Forelimb muscle (tissue), 1 donor: Measurements from ENCODE around the gene SH3TC1. TPM values are rescaled to one million over a fixed set of nuclear protein-coding genes. Genes with fewer than 3 reads are reported as not detected.

Experiments used
- DNase-seq: peaks from one replicate; pipeline ENCODE4 v3.0.0-alpha.2; 2013; ENCODE audit warnings: low read depth
- polyA plus RNA-seq: library from polyadenylated mRNA; unstranded; fragments of 120-200 nt; gene quantifications from one replicate; pipeline ENCODE4 v1.2.1, GENCODE V29; 2013; ENCODE audit not compliant: insufficient read length

The SH3TC1 gene
- polyA plus RNA-seq, 1 donor: 8.5 TPM

DNA sequence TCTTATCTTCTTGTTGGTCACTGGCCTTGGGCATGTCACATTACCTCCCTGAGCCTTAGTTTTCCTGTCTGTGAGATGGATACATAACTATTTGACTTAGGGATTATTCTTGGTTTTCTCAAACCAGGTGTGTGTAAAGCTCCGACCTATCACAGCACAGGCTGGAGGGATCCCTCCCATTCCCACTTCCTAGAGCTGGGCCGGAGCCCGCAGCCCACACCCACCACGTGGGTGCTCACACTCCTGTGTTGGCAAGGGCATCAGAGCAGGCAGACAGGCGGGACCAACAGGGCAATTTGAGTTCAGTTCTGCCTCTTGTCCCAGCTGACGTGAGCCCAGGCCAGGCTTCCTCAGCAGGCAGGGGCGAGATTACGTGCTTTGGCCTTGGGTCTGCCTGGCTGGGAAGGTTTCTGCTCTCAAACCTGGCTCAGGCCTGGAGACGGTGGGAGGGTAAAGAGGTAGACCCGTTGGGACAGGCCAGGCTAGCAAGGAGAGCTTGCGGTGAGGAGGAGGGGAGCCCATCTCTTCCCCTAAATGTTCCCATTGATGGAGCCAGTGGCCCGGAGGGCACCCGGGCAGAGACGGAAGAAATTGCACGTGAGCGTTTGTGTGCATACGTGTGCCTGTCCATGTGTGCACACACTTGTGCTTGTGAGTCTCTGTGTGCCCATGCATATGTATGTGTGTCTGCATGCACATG, 734 bp upstream of the SH3TC1 start:
- DNase-seq: no peak

DNA sequence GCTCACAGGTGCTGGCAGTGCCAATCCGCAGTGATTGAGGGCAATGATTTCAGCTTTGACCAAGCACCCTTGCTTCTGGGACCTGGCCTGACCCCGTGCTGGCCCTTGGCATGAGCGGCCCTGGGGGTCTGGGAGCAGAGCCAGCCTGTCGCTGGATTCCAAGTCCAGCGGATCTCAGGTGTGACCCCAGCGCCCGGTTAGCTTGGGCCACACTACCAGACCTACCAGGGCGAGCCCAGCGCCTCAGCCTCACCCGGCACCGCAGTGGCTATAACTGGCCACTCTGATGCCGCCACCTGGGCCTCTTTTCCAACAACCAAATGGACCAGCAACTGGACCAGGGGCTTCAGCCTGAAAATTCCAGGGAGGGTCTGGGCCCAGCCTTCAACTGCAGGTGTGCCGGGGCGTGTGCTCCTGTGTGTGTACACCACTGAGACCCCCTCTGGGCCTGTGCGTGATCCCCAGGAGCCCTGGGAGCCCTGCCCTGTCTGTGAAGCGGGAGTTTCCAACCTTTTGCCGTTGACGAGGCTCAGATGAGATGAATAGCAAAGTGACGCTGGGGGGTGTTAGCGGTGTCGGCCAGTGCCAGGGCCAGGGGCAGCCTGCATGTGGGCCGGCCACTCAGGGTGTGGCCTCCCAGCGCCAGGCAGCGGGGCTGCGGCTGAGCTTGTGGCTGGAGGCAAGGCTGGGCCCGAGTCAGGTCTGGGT, 658 bp downstream of the SH3TC1 start:
- DNase-seq: no peak

DNA sequence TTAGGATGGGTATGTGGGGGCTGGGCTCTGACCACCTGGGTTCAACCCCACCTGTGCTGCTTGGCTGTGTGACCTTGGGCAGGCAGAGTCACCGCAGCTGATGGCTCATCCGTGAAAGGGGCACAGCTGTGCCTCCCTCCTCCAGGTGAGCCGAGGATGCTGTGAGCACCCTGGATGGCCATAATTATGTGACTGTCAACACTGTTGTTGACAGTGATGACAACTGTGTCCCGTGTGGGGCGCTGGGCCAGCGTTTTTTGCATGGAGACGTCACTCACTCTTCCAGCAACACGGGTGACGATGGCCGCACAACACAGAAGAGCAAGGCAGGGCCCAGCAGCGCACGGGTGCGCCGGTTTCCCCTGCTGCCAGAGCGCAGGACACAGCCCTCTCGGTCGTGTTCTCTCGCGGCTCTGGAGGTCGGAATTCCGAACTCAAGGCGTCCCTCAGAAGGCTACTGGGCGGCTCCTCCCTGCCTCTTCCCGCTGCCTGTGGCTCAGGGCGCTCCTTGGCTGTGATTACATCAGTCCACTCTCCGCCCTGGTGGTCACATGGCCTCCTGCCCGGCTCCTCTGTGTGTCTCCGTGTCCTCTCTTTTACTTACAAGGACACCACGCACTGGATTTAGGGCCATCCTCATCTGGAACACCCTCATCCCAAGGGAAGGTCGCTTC, 1.3 kb downstream of the SH3TC1 start:
- no peak for DNase-seq

DNA sequence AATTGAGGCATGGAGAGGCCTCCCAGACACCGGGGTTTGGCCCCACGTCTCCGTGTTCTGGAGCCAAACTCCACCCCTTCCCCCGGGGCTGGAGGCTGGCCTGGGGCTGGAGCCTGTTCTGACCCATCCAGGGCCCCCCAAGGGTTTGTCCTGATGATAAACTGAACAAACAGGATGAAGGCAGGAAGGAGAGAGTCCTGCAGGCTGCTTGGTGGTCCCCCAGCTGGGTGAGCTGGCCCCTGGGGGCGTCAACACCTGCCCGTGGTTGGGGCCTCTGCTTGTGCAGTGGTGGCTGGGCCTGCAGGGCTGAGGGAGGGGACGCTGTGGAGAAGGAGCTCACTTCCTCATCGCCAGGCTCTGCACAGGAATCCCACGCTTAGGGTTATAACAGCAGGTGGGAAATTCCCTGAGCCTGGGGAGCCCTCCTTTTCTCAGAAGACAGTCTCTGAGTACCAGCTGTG, 2.3 kb downstream of the SH3TC1 start:
- no peak for DNase-seq

DNA sequence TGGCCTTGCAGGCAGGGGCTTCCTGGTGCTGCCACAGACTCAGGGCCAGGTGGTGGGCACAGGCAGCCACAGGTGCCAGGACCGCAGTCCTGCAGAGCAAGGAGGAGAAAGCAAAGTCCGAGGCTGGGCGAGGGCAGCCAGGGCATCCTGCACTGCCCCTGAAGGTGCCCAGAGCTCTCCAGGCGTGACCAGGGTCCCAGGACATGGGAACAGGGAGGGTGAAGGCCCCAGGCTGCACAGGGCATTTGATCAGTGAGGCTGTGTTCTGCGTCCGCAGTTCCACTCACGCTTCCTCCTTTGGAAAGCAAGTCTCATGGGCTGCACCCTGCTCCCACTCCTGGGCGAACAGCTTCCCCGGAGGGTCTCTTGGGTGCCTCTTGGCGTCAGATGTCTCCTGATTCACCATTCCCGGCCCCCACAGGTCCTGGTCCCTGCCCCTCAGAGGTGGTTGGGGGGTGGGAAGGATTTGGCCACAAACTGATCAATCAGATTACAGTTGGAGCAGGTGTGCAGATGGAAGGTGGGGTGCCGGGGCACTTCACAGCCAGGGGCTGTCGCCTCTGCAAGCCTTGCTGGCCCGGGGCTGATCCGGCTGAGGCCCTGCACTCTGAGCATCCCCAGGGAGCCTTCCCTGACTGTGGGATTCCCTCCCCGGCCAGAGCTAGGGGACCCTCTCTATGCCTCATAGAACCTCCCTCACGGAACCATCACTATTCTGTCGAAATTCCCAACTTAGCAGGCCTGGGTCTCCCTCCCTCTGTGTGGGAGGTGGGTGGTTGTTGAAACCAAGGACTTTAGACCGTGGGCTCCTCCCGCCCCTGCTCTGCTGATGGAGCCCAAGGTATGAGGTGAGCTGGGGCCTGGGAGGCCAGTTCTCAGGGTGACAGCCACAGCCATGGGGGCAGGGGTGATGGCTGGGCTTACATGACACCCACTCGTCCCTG, 3.3 kb downstream of the SH3TC1 start:
- DNase-seq: no peak

DNA sequence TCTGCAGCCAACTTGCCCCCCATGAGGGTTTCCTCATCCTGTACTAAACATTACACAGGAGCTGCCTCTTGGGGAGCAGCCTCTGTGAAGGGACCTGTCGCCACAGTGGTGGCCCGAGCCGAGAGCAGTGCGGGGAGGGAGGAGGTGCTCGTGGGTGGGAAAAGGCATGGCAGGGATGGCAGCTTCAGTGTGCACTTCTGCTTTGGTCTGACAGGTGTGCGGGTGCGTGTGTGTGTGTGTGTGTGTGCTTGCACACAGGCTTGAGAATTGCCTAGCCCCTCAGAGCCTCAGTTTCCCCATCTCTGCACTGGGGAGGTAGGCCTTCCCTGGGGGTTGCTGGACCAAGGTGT, 3.9 kb downstream of the SH3TC1 start:
- DNase-seq: no peak

DNA sequence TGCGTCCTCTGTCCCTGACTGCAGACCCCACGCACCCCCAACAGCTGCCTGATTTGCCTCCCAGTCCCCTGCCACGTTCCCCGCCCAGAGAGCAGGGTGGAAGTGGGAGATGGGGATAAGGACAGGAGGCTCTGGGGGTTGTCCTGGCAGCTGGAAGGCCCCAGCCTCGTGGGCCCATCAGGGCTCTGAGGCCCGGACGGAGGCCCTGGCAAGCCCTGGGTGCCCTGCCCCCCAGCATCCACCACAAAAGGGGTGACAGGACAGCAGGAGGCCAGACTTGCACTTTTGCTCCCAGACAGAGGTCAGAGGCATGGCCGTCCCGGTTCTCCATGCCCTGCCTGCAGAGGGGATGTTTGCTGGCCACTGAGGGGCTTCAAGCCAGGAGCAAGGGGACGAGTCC, 4.7 kb downstream of the SH3TC1 start:
- DNase-seq: no peak

DNA sequence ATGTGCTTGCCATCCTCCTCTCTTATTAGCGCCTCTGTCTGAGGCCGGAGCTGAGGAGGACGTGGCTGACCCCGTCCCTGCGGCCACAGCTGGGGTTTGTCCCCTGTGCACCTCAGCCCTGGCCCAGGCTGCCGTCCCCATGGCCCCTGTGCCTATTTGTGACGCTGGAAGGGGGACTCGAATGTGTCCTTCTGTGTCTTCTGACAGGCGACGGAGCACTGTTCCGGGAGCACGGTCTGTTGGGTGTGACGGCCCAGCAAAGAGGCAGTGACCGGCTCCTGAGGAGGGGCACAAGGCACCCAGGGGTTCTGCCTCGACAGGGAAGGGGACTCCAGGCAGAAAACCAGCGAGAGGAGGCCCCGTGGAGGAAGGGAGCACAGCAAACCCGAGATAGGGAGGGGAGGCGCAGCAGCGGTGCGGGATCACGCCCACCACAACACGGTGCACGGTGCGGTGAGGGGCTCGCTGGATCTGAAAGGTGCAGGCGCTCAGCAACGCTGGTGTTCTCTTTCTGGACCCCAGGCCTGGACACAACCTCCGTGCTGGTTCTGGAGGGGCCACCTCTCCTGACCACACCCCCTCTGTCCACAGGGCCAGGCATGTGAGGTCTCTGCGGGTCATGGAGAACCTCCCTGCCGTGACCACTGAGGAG, 5.6 kb downstream of the SH3TC1 start:
- no peak for DNase-seq

DNA sequence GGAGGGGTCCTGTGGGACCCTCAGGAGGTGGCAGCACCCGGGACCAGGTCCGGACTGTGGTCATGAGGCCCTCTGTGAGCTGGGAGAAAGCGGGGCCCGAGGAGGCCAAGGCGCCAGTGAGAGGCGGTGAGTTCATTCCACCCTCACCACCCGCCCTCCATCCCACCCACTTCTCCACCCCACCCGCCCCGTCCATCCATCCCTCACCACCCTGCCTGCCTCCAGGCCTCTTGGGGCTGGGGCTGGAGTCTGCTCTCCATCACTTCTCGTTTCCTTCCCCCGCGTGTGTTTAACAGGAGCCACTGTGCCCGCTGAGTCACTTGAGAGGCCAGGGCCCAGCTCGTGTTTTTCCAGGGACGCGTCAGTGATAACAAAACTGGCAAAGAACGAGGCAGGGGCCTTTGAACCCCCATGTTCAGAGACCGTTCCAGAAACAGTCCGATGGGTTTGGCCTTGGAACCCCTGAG, 6.2 kb downstream of the SH3TC1 start:
- no peak for DNase-seq

DNA sequence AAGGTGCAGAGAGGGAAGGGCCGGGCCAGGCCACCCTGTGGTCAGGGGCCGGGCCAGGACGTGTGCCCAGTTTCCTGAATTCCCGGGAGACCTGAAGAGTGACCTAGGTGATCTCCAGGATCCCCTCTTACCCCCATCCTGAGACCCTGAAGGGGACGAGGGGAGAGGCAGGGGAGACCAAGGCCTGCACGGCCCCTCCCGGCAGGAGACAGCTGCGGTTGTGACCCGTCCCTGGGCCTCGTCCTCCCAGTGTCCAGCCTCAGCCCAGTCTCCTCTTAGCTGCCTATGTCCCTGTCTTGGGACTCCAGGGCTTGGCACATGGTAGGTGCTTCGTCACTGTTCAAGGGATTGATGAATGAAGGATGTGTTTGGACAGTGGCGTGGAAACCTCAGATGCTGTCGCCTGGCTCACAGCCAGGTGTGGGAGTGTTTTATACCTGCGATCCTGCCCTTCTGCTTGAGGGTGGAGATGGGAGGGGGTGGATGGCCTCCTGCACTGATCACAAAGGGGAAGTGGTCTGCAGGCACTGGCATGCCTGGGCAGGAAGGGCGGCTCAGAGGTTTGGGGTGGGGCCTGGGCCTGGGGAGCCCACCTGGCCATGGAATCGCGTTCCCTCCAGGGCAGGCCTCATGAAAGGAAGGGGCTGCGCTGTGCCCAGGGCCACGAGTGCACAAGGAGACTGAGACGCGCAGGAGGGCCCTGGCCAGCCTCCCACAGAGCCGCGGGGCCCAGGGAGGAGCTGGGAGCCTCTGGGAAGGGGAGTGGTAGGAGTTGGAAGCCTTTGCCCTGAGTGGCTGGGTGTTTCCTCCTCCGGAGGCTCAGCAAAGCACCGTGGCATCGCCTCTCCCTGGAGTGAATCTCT, 6.9 kb downstream of the SH3TC1 start:
- DNase-seq: no peak

DNA sequence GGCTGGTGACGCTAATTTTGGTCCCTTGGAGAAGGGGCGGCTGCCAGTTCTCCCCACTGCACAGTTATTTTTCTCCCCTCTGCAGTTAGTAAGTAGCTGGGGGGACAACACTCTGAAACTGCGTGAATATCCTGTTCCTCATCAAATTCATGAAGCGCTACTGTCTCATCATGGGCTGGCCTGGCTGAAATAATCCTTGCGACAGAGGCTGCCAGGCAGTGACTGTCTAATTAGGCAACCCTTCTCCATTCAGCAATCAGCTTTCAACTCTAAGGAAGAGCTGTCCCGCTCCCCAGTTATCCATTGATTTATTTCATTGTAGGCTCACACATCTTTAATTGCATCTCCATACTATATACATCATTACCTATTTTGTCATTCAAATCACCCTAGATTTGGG, 8.2 kb downstream of the SH3TC1 start:
- no peak for DNase-seq

DNA sequence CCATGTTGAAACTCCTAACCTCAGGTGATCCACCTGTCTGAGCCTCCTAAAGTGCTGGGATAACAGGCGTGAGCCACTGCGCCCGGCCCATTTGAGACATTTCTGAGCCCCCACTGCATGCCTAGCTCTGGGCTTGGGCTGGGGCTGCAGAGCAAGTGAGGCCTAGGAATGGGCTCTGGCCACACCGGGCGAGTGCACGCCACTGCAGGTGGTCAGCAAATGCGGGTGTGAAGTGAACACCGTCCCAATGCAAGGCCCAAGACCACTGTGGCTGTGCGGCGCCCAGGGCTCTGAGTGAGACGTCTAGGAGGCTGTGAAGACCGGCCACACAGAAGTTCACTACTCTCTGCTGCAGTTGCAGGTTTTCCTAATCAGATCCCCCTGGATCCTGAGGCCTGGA, 9.5 kb downstream of the SH3TC1 start:
- no peak for DNase-seq

DNA sequence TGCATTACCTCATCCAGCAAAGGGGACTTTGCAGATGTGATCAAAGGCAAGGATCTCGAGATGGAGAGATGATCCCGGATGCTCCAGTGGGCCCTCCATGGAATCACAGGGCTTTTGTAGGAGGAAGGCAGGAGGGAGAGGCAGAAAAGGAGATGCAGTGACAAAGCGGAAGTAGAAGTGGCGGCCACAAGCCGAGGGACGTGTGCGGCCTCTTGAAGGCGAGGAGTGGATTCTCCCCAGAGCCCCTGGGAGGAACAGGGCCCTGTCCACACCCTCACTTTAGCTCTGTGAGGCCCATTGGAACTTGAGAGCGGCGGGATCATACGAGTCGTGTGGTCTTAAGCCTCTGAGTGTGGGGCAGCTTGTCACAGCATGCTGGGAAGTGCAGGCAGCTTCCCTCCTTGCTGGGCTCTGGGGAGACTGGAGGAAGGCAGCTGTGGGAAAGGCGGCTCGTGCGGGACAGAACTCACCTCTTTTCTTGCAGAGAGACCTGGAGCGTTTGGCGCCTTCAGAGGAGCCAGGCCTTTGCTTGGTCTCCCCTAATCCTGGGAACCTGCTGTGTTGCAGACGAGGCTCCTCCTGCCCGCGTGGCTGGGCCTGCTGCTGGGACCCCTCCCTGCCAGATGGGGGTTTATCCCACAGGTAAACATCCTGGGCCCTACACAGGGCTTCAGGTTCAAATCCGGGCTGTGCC, 10.2 kb downstream of the SH3TC1 start:
- DNase-seq: no peak

DNA sequence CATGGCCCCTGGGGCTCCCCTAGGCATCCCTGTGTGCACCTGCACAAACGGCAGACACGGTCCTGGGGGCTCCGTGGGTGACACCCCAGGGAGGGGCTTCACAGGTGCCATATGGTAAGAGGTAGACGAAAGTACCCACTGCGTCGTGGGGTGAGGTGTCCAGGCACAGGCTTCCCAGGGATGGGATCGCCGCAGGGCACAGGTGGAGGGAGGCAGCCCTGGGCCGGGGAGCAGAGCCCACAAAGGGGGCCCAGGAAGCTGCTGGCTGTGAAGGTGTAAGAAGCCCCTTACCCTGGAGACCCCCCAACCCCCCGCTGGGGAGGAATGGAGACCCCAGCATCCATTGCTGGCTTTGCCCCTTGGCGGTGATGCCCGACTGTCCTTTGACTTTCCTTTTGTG, 10.9 kb downstream of the SH3TC1 start:
- no peak for DNase-seq

DNA sequence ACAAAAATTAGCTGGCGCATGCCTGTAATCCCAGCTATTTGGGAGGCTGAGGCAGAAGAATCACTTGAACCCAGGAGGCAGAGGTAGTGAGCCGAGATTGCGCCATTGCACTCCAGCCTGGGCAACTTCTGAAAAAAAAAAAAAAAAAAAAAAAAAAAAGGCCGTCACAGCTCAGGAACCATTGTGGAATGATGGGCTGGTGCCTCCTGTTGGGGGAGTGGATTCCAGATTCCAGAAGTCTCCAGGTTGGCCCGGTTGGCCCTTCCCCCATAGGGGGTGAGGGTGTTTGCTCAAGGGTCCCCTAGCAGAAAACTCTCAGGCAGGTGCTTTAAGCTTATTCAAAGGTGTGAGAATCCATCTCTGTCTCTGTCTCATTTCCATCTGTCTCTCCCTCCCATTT, 11.5 kb downstream of the SH3TC1 start:
- no peak for DNase-seq

DNA sequence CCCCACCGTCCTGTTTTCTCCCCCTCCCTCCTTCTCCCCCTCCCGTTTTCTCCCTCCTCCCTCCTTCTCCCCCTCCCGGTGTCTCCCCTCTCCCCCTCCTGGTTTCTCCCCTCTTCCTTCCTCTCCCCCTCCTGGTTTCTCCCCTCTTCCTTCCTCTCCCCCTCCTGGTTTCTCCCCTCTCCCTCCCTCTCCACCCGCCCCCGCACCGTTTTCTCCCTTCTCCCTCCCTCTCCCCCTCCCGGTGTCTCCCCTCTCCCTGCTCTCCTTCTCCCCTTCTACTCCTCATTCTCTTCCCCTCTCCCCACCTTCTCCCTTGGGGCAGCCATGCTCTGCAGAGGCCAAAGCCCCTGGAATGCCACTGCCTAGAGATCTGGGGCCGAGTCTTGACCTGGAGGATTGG, 12.2 kb downstream of the SH3TC1 start:
- DNase-seq: no peak

DNA sequence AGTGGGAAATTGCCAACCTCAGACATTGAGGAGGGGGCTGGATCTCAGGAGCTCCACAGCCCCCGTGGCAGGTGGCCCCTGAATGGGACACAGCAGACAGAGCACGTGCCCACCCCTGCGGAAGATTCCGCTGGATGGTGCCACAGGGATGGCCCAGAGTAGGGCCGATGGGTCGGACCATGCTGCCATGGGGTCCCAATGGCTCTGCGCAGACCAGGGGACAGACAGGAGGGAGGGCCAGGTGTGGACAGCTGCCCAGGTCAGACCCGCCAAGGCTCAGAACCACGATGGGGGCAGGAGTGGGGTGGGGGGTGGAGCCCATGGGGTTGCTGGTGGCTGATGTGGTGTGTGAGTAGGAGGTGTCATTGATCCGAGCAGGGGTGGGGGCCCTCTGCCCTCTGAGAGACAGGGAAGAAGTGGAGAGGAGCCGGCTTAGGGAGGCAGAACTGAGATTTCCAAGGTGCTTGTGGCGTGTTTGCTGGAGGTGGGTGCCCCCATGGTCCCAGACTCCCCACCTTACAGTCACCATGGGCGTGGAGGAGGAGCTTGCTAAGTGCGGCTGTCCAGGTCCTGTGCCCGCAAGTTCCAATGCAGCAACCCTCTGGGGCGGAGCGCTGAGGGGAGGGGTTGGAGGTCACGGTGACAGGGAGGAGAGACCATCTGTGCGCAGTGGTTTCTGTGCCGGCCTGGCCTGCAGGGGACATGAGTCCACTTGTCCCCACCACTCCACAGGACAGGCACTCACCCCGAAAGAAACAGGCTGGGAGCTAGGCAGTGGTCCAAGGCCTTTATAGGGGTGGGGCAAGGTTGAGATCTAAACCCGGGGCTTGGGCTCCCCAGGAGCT, 12.9 kb downstream of the SH3TC1 start:
- DNase-seq: no peak

DNA sequence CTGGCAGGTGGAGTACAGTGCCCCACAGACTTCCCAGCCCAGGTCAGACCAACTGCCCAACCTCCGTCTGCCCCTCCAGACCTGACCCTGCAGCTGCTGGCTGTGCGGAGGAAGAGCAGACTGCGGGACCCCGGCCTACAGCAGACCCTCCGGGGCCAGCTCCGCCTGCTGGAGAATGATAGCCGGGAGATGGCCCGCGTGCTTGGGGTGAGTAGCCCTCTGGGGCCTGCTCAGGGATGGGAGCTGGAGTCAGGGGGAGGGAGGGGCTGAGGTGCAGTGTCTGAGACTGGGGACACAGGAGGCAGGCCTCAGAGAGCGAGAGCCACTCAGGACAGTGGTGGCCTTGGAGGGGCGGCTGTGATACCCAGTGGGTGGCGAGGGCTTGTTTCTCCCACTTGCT, 13.5 kb downstream of the SH3TC1 start:
- DNase-seq: no peak

DNA sequence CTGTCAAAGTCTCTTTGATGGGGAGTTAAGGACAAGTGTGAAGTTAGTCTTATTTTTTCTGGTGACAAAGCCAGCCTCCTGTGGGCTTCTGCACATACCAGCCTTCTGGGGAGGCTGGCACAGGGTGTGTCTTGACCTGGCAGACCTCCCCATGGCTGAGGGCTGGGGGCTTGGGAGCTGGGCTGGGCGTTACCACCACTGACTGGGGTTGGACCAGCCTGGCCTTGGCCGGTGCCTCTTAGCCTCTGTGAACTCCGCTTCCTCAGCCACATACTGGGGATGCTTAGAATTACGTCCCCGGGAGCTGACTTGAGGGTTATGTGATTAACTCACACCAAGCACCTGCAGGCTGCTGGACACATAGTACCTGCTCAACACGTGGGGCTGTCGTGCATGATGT, 14.0 kb downstream of the SH3TC1 start:
- DNase-seq: no peak
